GM21723 (cell line): Measurements from ENCODE around the gene ARHGEF38.
"Not testable (repeated sequence)": the region's sequence is repeated elsewhere in the genome, so short reads cannot be mapped to it uniquely, and the experiment has no call there.

Experiments used
- ATAC-seq: cut with Tn5 transposase; IDR thresholded peaks from one replicate; pipeline ENCODE4 v1.9.1; 2021; ENCODE audit warnings: mild to moderate bottlenecking, moderate library complexity; ENCODE audit not compliant: unreplicated experiment

Gene ARHGEF38

GRCh38 chr4:105708181-105709080 lies 156.0 kb downstream of the ARHGEF38 start, which contains the start of the genes GSTCD and INTS12:
Gene GSTCD (plus strand): TSS chr4:105708784. CDS start chr4:105717614, 8,830 bp downstream.
Gene INTS12 (minus strand): TSS chr4:105708689. CDS start chr4:105700005, 8,684 bp downstream.
- ATAC-seq = peak; percentile 82

- peak; percentile 39 for ATAC-seq
Observed at GRCh38 chr4:105709081-105709450, 156.6 kb downstream of the ARHGEF38 start.

- ATAC-seq = no peak
Observed at GRCh38 chr4:105710012-105710600, 157.7 kb downstream of the ARHGEF38 start.

GRCh38 chr4:105710678-105711077 lies 158.3 kb downstream of the ARHGEF38 start:
- ATAC-seq = no peak

- no peak for ATAC-seq
Observed at GRCh38 chr4:105712766-105713165, 160.3 kb downstream of the ARHGEF38 start.

GRCh38 chr4:105714071-105714521 lies 161.7 kb downstream of the ARHGEF38 start:
- peak; percentile 70 for ATAC-seq

GRCh38 chr4:105714932-105715331 lies 162.5 kb downstream of the ARHGEF38 start:
- no peak for ATAC-seq

- ATAC-seq = no peak
Observed at GRCh38 chr4:105715692-105716278, 163.4 kb downstream of the ARHGEF38 start.

GRCh38 chr4:105719204-105719603 lies 166.8 kb downstream of the ARHGEF38 start:
- no peak for ATAC-seq

- ATAC-seq = no peak
Observed at GRCh38 chr4:105725623-105726022, 173.2 kb downstream of the ARHGEF38 start.

- ATAC-seq = not testable (repeated sequence)
Observed at GRCh38 chr4:105729895-105730294, 177.5 kb downstream of the ARHGEF38 start.
